Measurements from ENCODE around the gene SCYGR4. TPM values are rescaled to one million over a fixed set of nuclear protein-coding genes. Genes with fewer than 3 reads are reported as not detected.

Gene SCYGR4
- total RNA-seq, 1 donor from 2014 or later = not detected

- H3K4me3 ChIP-seq (ENCODE audit: low read depth, low read length) = no peak overlapping the region
- TF ChIP-seq, protein P1, sequence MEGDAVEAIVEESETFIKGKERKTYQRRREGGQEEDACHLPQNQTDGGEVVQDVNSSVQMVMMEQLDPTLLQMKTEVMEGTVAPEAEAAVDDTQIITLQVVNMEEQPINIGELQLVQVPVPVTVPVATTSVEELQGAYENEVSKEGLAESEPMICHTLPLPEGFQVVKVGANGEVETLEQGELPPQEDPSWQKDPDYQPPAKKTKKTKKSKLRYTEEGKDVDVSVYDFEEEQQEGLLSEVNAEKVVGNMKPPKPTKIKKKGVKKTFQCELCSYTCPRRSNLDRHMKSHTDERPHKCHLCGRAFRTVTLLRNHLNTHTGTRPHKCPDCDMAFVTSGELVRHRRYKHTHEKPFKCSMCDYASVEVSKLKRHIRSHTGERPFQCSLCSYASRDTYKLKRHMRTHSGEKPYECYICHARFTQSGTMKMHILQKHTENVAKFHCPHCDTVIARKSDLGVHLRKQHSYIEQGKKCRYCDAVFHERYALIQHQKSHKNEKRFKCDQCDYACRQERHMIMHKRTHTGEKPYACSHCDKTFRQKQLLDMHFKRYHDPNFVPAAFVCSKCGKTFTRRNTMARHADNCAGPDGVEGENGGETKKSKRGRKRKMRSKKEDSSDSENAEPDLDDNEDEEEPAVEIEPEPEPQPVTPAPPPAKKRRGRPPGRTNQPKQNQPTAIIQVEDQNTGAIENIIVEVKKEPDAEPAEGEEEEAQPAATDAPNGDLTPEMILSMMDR (conservative IDR thresholded peaks at IDR 0.05; ENCODE audit: low read depth, low read length) = no peak
- no peak for DNase-seq (ENCODE audit: low read depth)
Measured at GRCh38 chr2:227613272-227613660, 4.0 kb upstream of the SCYGR4 start.

DNA sequence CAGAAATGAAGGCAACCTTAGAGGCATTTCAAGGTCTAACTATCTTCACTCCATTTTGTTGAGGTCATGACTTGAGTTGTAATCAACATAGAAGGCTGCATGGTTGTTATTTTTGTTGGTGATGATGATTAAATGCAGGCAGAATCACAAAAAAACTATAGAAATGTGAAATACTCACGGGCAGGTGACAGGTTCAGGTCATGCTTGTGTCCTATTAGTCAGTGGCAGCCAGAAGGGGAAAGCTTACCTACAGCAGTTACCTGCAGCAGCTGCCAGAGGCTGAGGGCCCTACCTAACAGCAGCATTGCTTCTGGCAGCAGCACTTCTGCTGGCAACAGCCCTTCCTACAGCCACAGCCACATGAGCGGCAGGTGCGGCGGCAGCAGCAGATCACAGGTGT, 3.1 kb upstream of the SCYGR4 start:
- no peak for DNase-seq (ENCODE audit: low read depth)
- TF ChIP-seq, protein P1 (conservative IDR thresholded peaks at IDR 0.05; ENCODE audit: low read depth, low read length) = no peak
- H3K4me3 ChIP-seq (ENCODE audit: low read depth, low read length) = no peak overlapping the region

- TF ChIP-seq, protein P1 (conservative IDR thresholded peaks at IDR 0.05; ENCODE audit: low read depth, low read length) = no peak
- no peak for DNase-seq (ENCODE audit: low read depth)
- no peak within 1 kb of the TSS for H3K4me3 ChIP-seq (ENCODE audit: low read depth, low read length)
Measured at GRCh38 chr2:227614740-227615139, 2.6 kb upstream of the SCYGR4 start, which contains the start of gene SCYGR3. TSS of gene SCYGR3 (minus strand) at chr2:227614840. CDS start at chr2:227614840, 0 bp downstream.

- TF ChIP-seq, protein P1 (conservative IDR thresholded peaks at IDR 0.05; ENCODE audit: low read depth, low read length) = no peak
- no peak for DNase-seq (ENCODE audit: low read depth)
- no peak overlapping the region for H3K4me3 ChIP-seq (ENCODE audit: low read depth, low read length)
Measured at GRCh38 chr2:227615181-227615580, 2.1 kb upstream of the SCYGR4 start.

DNA sequence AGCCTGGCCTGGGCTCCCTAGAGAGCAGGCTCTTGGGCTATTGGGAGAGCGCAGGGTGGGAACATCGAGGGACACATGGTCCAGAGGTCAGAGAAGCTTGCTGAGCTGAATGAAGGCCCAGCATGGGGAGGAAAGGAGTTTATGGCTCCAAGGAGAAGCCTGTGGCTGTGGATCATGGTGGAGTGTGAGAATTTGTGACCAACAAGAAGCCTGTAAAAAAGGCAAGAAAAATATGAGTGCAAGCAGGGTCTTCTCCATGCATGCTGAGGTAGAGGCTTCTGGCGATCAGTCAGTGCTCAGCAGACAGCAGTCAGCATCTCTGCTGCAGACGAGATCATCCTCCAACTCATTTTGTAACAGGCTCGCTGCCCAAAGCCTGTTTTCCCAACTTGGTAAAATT, 1.4 kb upstream of the SCYGR4 start:
- DNase-seq (ENCODE audit: low read depth) = no peak
- TF ChIP-seq, protein P1 (conservative IDR thresholded peaks at IDR 0.05; ENCODE audit: low read depth, low read length) = no peak
- no peak overlapping the region for H3K4me3 ChIP-seq (ENCODE audit: low read depth, low read length)

DNA sequence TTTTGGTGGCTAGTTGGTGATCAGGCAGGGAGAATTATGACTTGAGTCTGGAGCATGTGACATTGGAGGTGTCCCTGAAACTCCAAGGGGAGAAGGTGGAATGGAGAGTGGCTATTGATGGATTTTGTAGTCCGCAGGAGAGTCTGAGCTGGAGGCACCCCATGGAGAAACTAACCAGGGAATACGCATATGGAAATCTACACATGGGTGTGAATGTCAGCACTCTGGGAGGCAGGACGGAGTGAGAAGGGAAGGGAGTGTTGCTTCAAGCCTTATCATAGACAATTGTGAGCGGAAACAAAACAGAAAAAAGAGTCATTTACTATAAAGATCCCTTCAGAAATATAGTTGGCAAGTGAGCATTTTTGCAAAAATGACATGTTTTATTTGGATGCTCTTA, 667 bp upstream of the SCYGR4 start:
- TF ChIP-seq, protein P1 (conservative IDR thresholded peaks at IDR 0.05; ENCODE audit: low read depth, low read length) = no peak
- no peak overlapping the region for H3K4me3 ChIP-seq (ENCODE audit: low read depth, low read length)
- DNase-seq (ENCODE audit: low read depth) = no peak

DNA sequence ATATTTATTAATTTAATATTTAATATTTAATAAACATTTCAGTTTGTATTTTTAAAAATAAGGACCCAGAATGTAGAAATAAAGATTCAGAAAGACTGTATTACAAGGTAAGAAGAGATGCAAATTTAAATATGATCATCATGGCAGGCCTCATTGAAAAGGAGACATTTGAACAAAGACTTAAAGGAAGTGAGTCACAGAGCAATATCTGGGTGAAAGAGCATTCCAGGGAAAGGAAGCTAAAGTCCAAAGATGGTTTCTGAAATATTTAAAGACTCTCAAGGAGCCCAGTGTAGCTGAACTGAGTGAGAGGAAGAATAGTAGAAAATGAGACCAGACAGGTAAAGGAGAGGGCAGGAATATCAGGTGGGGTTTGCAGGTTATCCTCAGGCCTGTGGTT, 5.9 kb downstream of the SCYGR4 start:
- peak; percentile 39 for DNase-seq (ENCODE audit: low read depth)
- TF ChIP-seq, protein P1 (conservative IDR thresholded peaks at IDR 0.05; ENCODE audit: low read depth, low read length) = no peak

More for the DNA sequence above, 5.9 kb downstream of the SCYGR4 start:
- no peak overlapping the region for H3K4me3 ChIP-seq (ENCODE audit: low read depth, low read length)

All from epithelial cell of proximal tubule (primary cell).